ENCODE measurements around the gene PTPRK. TPM values are rescaled to one million over a fixed set of nuclear protein-coding genes. Genes with fewer than 3 reads are reported as not detected.

Gene PTPRK
- total and polyA plus RNA-seq, 10 of the 15 experiments (the other 5 are each of a cell fraction or from before 2014, with no cell fraction given) = 0.23 to 1.9 (median 0.55) TPM

- CTCF ChIA-PET = interaction anchor here (0.6 kb wide), 1 partner anchor 1203 kb away, joined by 3 read pairs; no protein-coding TSS in a partner anchor
- Histone ChIP-seq H2AFZ (ENCODE audit: control insufficient read depth, low read depth, low read length) (no peak overlapping the region), H3K9ac (ENCODE audit: control insufficient read depth, insufficient read depth, low read length) (no peak overlapping the region), H3K4me1 (ENCODE audit: control insufficient read depth, insufficient read depth, low read length) (no peaks in the 10 kb centered on the region), H3K27ac (ENCODE audit: control insufficient read depth, insufficient read depth) (no peak overlapping the region), H3K79me2 (ENCODE audit: control insufficient read depth, insufficient read depth, low read length) (no peaks in the 10 kb centered on the region), H3K36me3 (ENCODE audit: control insufficient read depth in 2 of 2, insufficient read depth in 2 of 2, low read length in 1 of 2) (no peaks in the 10 kb centered on the region), H3K27me3 (replicated peaks in 1 of 2; ENCODE audit: control insufficient read depth in 2 of 2, insufficient read depth in 2 of 2, low read length in 1 of 2) (no peaks in the 10 kb centered on the region), H3K4me2 (ENCODE audit: control insufficient read depth, insufficient read depth) (no peak overlapping the region), H3K4me3 (no peak overlapping the region), H4K20me1 (ENCODE audit: control insufficient read depth, insufficient read depth) (no peaks in the 10 kb centered on the region), H3K9me3 (replicated peaks; ENCODE audit: control insufficient read depth, insufficient read depth, low read length) (no peaks in the 10 kb centered on the region)
- DNase-seq (ENCODE audit: low read depth, low spot score) = no peak
- no TSS peak for BruUV-seq (replicated peaks)
- ATAC-seq = no peak
- SMC1A ChIA-PET (ENCODE audit: uncharacterized antibody, unreplicated experiment) = interaction anchor here (0.6 to 0.7 kb wide), 2 partner anchors 34 to 138 kb away, joined by 3 to 4 read pairs; no protein-coding TSS in a partner anchor
- POLR2A ChIA-PET = no interaction called here
- FAIRE-seq = no peak
- in situ Hi-C loops (cut with MboI) (no loop called here), intact Hi-C loops (cut with micrococcal nuclease; ENCODE audit: unreplicated experiment) (no loop called here)
- RAD21 ChIA-PET (ENCODE audit: unreplicated experiment) = no interaction called here
- WGBS (ENCODE audit: insufficient coverage, insufficient replicate concordance, low lambda C conversion rate, missing lambda C conversion rate) = 25% methylated on average over 4 of the region's 4 CpGs
- TF ChIP-seq CREM (IDR thresholded peaks at IDR 0.05; ENCODE audit: low read depth) (no peak), ZBTB4 (CRISPR knock-in tag; IDR thresholded peaks at IDR 0.05) (no peak), POLR2AphosphoS2 (IDR thresholded peaks at IDR 0.05; ENCODE audit: low read depth, low read length) (no peak), YY1 (IDR thresholded peaks at IDR 0.05; ENCODE audit: low read depth, low read length) (no peak), SMARCA5 (IDR thresholded peaks at IDR 0.05) (no peak), WRNIP1 (IDR thresholded peaks at IDR 0.05; ENCODE audit: borderline replicate concordance, low read depth, low read length) (no peak), ZNF622 (IDR thresholded peaks at IDR 0.05) (no peak)
These were observed 21.2 kb downstream of the PTPRK start for GRCh38 chr6:128499079-128499731.

Data from GM12878 (cell line).